IPS-NIHi11 (cell line): ENCODE measurements around the gene ORM1.

Source experiments
- DNase-seq: peaks from one replicate; pipeline ENCODE4 v3.0.0; 2012; ENCODE audit warnings: mixed read lengths, low spot score

Gene ORM1

DNA sequence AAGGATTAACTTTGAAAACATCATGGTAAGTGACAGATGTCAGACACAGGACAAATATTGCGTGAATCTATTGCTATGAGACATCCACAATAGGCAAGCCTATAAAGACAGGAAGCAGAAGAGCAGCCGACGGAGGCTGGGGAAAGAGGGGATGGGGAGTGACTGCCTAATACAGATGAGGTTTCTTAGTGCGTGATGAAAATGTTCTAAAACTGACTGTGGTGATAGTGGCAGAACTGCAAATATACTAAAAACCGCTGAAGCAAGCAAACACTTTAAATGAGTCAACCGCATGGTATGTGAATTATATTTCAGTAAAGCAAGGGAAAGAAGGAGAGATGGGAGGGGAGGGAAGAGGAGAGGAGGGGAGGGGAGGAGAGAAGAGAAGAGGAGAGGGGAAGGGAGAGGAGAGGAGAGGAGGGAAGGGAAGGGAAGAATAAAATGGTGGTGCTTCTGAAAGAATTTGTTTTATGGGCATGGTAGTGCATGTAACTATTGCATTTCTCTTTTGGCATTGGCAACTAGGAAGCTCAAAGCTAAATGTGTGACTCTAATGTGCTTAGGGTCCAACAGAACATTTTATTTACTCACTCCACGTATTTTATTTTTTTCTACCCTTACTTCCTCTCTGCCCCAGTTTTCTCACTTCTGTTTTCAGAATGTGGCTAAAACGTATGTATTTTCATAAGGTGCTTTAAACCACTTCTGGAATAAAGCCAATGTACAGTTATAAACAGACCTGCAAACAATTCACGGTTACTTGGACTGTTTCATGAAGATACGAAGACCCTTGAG lies 43.6 kb downstream of the ORM1 start:
- no peak for DNase-seq

DNA sequence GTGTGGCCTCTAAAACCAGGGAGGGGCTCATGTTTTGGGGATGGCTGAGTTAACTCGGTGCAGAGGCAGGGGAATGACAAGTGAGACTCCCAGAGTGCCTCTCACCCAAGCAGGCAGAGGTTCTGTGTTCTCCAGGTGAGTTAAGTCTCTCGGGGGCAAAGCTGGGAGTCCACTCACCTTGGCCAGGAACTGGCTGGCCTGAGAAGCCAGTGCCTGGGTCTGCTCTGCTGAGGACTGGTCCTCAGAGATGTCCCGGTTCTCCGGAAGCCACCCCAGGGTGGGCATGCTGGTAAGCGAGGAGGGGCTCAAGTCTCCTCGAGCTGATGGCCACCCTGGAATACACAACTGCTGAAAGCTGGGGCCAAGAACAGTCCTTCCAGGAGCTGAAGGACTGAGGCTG lies 44.5 kb downstream of the ORM1 start:
- DNase-seq = no peak

DNA sequence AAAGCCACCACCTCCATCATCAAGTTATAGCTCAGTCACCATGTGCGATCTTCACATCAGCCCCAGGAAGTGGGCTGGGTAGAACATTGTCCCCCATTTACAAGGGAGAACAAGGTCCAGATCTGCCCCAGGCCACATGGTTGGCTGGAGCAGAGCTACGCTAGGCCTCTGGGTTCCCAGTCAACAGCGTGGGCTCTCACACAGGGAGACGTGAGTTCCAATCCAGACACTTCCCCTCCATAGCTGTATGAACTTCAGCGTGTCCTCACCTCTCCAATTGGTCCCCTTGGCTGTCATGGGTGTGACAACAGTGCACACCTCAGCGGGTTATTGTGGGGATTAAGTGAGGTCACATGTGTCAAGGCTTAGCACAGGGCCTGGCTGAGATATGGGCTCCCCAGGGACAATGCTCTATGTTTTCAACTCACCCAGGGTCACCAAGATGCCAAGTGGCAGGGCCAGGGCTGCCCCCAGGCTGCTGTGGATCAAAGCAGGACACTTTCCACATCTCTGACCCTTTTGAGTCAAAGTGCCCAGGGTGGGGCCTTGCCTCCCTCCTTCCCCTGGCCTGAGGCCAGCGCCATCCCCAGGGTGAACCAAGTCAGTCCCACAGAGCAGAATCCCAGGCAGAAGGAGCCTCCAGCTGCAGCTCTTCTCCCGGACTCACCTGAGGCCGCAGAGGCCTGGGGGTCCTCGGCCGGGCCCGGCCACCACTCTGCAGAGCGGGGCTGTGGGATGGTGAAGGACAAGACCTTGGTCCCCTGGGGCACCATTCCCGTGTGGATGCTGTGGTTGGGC lies 45.1 kb downstream of the ORM1 start:
- no peak for DNase-seq

DNA sequence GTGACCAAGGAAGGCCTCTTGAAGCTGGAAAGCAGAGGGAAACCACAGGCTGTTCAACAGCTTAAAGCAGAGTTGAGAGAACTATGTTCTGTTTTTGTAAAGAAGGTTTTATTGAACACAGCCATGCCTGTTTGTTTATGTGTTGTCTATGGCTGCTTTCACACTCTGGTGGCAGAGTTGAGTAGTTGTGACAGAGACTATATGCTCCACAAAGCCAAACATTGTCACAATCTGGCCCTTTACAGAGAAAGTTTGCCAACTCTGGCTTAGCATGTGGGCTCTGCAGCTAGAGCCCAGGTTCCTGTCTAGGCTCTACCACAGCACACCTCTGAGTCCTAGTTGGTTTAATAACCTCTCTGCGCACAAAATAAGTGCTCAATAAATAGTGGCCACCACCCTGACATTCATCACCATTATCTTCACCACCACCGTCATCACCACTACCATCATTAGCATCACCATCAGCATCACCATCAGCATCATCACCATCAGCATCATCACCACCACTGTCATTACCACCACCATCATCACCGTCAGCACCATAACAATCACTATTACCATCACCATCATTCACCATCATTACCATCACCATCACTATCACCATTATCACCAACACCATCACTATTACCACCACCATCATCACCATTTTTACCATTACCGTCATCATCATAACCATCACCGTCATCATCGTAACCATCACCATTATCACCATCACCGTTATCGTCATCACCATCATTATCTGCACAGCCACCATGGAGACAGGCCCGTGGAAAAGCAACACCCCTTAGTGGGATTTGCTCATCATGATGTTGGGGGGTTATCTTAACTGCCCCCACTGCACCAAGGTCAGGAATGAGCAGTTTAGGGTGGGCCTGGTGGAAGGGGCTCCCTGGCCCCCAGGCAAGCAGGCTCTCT lies 46.6 kb downstream of the ORM1 start:
- DNase-seq = no peak

DNA sequence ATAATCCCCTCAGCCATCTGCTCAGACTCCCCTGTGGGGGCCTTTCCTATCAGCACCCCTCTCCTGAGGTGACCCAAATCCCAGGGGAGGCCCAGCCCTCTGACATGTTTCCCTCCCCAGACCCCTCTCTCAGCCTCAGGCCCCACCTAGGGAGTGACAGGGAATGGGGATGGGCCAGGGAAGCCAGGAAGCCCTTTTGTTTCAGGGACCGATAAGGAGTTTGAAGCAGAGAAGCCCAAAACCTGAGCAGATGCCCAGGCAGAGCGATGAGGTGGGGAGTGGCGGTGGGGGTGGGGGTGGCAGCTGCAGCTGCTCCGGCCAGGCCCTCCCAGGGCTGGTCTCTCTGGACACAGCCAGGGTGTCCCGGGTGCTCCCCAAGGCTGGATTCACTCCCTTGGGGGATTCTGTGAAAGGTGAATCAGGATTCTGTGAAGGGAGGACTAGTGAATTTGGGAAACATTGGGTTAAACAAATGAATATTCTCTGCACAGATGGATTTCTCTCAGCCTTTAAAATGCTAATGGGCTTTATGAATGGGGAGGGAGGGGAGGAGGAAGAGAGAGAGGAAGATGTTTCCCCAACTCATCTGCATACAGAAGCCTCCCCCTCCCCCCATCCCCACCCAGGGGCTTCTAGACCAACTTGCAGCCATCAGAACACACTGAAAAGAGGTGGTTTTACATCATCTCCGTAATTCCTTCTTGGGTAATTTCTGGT lies 47.5 kb downstream of the ORM1 start:
- peak; percentile 62 for DNase-seq

DNA sequence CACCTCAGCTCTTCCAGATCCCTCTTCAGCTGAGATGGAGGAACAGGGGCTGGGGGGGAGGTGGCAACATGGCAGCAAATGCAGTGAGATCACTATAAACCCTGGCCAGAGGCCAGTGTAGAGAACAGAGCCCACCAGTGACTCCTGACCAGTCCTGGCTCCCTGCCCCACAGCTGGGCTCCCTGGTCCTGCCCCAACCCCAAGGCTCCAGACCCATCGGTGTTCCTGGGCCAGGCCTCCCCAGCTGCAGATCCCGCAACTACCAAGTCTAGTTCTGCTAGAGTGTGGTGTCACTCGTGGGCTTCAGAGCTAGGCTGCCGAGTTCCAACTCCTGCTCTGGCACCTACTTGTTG lies 48.0 kb downstream of the ORM1 start:
- DNase-seq = no peak

DNA sequence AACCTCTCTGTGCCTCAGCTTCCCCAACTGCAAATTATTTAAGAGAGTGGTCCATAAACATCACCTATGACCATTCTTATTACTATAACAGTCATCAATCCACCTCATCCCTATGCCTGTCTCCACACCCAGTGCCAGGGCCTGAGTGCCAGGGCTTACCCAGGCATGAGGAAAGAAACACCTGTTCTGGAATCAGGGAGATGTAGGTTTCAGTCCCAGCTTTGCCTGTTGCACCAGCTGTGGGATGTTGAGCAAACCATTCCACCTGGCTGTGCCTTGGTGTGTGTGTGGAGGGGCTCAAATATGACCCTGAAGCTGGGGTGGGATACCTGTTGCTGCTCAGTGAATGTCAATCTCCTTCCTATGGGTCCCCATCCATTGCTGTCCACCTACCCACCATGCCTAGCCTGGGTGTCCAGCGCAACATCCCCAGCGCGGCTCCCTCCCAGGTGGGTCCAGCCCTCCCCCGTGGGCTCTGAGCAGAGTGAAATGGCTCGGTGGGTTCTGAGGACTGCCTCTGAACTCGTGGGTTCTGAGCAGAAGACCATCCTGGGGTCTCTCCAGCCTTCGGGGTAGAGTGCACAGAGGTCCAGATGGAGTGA lies 48.5 kb downstream of the ORM1 start:
- no peak for DNase-seq

DNA sequence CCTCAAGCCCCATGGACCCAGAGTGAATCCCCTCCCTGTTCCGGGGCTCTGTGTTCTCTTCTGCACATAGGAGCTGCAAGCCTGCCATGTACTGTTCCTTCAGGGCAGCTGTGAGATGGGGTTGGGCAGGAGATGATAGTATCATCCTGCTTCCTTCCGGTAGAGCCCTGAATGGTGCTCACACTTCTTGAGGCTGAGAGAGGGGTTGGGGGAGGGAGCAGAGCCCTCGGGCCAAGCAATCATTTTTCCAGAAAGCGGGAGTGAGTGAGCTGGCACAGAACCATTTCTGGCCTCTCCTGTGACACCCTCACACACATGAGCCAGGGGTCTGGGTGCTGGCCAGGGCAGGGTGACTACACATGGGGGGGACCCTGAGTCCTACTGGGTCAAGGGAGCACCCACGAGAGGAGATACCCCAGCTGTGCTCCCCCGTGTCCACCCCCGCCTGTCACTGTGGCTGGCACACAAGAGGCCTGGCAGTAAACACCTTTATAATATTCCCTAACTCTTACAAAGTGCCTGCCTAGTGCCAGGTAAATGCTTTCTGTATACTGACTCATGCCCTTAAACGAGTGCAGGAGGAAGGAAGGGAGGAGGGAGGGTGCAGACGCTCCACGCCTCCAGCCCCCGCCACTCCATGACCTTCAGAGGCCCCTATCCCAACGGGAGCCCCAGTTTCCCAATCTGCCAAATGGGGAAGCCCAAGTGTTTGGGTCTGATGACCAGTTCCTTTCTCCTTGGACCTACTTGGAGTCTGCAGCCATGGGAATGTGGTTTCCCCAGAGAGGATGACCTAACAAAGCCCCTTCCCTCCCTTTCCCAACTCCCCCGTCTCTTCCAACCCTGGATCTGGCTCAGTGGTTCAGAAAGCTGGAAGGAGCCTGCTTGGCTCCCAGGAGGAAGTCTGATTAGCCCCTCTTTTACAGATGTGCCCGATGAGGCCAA lies 49.3 kb downstream of the ORM1 start:
- DNase-seq = no peak

DNA sequence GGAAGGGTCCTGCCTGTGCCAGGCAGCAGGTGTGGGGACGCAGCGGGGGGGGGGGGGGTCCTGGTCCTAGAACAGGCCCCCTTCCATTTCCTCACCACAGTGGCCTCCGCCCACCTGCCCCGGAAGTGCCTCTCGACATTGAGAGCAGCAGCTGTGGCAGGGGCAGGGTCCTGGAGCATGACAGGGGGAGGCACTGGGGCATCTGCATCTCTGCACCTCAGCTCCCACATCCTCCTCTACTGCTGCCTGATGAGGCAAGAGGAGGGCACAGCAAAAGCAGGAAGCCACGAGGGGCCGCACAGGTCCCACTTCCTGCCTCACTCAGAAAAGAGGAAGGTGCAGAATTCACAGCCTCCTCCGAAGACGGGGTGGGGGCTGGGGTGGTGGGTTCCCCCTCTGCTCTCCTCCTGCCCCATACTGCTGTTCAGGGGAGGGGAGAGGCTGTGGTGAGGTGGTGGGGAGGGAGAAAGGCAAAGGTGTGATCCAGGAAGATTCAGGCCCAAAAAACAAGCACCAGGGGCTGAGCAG lies 50.1 kb downstream of the ORM1 start:
- no peak for DNase-seq

DNA sequence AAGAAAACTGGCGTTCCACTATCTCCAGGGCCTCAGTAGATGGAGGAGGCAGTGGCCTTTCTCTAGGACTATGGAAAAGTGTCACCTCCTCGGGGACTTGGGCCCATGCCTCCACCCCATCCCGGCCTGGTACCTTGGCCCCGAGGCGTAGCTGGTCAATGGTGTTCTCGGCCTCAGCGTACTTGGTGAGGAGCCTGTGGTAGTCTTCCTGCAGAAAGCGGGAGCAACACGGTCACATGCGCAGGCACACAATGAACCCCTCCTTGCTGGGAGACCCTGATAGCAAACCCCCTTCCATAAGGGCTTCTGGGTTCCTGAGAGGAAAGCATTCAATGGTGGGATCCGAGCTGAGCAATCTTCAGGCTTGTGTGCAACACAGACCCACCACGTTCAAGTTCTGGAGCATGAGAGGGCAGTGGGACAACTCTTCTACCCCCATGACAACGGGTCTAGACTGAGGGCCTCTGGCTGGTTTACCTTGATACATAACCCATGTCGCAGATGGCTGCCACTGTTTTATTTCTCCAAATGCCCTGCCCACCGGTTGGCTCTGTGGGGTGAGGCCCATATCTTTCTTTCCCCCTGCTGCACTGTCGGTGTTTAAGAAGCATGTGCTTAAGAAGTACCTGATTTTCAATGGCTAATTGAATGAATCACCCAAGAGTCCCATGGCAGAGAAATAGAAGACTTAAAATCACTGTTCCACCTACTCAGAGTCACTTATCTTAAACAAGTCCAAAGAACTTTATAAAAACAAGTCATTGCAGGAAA lies 51.2 kb downstream of the ORM1 start:
- no peak for DNase-seq

DNA sequence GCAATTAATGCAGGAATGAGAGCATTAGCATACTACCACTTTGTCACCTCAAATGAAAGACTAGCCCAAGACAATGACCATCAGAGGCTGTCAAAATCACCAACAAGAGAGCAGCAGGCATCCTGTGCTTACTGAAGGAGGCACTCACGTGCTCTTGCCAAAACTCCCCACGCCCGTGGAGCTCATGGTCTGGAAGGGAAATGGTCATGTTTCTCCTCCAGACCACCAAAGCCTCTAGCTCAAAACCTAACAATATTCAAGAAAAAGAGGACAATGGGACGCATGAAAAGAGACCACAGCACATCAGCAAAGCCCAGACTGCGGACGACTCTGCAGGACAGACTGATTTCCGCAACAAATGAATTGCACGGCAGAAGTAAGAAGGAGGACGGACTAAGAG lies 52.0 kb downstream of the ORM1 start:
- DNase-seq = no peak

DNA sequence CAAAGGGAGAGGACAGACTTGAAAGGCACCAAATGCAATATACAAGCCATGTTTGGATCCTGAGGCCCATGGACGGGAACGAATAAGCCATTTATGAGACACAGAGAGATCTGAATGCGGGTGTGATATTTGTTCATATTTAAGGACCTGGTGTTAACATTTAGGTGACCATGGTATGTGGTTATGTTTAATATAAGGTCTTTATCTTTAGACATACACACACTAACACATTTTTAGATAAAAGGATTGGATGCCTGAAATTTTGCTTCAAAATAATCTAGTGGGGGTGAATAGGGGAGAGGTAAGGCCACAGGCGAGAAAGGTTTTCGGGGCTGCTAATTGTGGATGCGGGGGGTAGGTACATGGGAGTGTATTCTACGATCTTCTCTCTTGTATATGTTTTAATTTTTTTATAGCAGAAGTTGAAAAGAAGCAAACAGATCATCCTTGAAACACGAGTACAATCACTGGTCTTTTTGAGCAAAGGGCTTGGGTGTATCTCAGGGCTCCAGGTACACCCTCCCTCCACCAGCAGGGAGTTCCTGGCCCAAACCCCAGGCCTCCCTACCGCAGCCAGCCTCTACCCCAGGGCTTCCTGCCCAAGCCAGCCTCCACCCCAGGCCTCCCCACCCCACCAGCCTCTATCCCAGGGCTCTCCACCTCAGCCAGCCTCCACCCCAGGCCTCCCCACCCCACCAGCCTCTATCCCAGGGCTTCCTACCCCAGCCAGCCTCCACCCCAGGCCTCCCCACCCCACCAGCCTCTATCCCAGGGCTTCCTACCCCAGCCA lies 52.7 kb downstream of the ORM1 start:
- DNase-seq = no peak
